Mammary microvascular endothelial cell (primary cell): ENCODE measurements around the gene NHLRC3. TPM values are rescaled to one million over a fixed set of nuclear protein-coding genes. Genes with fewer than 3 reads are reported as not detected.

Experiments used
- total RNA-seq: library from RNA; depleted of rRNA; stranded (reverse); fragments of >200 nt; gene quantifications from 2 replicates; pipeline ENCODE4 v1.2.3, GENCODE V29; 2015

Gene NHLRC3, protein sequence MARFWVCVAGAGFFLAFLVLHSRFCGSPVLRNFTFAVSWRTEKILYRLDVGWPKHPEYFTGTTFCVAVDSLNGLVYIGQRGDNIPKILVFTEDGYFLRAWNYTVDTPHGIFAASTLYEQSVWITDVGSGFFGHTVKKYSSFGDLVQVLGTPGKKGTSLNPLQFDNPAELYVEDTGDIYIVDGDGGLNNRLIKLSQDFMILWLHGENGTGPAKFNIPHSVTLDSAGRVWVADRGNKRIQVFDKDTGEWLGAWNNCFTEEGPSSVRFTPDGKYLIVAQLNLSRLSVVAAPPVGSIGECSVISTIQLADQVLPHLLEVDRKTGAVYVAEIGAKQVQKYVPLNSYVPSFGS
- total RNA-seq = 5.7 and 7.5 TPM in 2 replicates

DNA sequence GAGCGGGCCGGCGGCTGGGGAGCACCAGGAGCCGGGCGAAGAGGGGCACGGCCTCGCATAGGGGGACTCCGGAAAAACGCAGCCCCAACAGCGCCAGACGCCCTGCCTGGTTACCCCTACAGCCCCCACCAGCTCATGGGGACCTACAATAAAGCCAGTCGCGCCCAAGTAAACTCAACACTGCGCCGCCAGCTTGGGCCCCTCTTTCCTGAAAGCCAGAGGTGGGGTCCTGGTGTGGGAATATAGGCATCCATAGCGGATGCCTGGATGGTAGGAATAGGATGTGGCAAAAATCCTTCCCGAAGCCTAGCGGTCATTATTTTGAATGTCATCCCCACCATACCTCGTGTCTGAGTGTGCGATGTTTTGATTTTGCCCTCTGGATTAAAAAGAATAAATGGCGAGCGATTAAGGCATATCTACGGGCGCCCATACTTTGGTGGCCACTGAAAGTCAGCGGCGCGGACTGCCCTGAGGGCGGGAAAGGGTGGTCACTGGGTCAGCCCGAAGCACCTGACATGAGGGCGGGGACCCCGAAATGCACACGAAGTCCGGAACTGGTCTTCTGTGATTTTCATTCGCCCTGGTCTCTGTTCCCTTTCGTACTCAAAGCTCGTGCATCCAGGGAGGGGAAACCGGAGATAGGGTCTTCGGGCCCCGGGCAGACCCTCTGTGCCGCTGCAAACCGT, at the start of gene NHLRC3, which contains the start of gene PROSER1:
TSS of gene NHLRC3 (plus strand) at position 577 of the 689 bp plus-strand sequence. CDS start 184 bp downstream, outside the sequence.
TSS of gene PROSER1 (minus strand) at position 210 of the 689 bp plus-strand sequence. CDS start 847 bp downstream, outside the sequence.

GRCh38 chr13:38990693-38991092, 47.6 kb upstream of the NHLRC3 start, which contains the start of gene STOML3:
Gene STOML3 (minus strand): TSS chr13:38990831. CDS start chr13:38990721, 110 bp downstream.

Other genes starting within 250 kb of the NHLRC3 start
- gene STOML3, start 47.6 kb upstream of the NHLRC3 start, total RNA-seq = not detected in 2 replicates
- 14.1 and 14.5 TPM in 2 replicates for gene PROSER1, start 367 bp upstream of the NHLRC3 start, total RNA-seq